ENCODE results near the gene TBC1D10A. TPM values are rescaled to one million over a fixed set of nuclear protein-coding genes. Genes with fewer than 3 reads are reported as not detected.

Gene TBC1D10A
- total RNA-seq, 4 donors from 2014 or later = 27.9 to 72.2 (median 45.7) TPM

GRCh38 chr22:30354644-30355043 lies 27.9 kb upstream of the TBC1D10A start:
- H3K27ac ChIP-seq = no peak overlapping the region
- H3K36me3 ChIP-seq = peaks cover 0 to 34% (median 13%) of the 10 kb centered on the region in 4 donors
- no peak for DNase-seq
- no peaks in the 10 kb centered on the region for H3K9me3 ChIP-seq
- H3K27me3 ChIP-seq = no peaks in the 10 kb centered on the region
- H3K4me3 ChIP-seq = peak overlapping the region in 1 of 4 donors; percentile 84
- peaks cover 15 to 37% (median 25%) of the 10 kb centered on the region in 4 donors for H3K4me1 ChIP-seq
- in situ Hi-C loops (cut with MboI; ENCODE audit: low pct_ligation_motif_present in 1 of 4, low pct_unique_long_range_greater_than_20kb in 1 of 4, low sequenced_read_pairs in 3 of 4) (loop anchor here in 1 of 4 donors (25.0 kb wide), 1 partner anchor 242 kb away; no protein-coding TSS in a partner anchor), intact Hi-C loops (cut with DNase I; ENCODE audit: low total_unique reads) (loop anchor here (10.0 kb wide), 1 partner anchor 90 kb away; the partner anchor contains the start of gene OSM)
- 63 to 71% methylated on average over 2 to 5 of the region's 5 CpGs for WGBS, 2 donors (ENCODE audit: low coverage in 1 of 2)
- TF ChIP-seq POLR2AphosphoS5 (IDR thresholded peaks at IDR 0.05) = no peak
- TF ChIP-seq CTCF (IDR thresholded peaks at IDR 0.05) = no peak
- no peak for TF ChIP-seq POLR2A (IDR thresholded peaks at IDR 0.05)
- no peak for TF ChIP-seq EP300 (IDR thresholded peaks at IDR 0.05; ENCODE audit: low read depth)

GRCh38 chr22:30351226-30351625 lies 24.5 kb upstream of the TBC1D10A start:
- DNase-seq = no peak
- Histone ChIP-seq H3K36me3 (peaks cover 0 to 43% (median 23%) of the 10 kb centered on the region in 4 donors), H3K27ac (no peak overlapping the region), H3K4me1 (peaks cover 15 to 36% (median 21%) of the 10 kb centered on the region in 4 donors), H3K9me3 (no peaks in the 10 kb centered on the region), H3K4me3 (no peak overlapping the region), H3K27me3 (no peaks in the 10 kb centered on the region)
- no peak for TF ChIP-seq EP300 (IDR thresholded peaks at IDR 0.05; ENCODE audit: low read depth)
- TF ChIP-seq POLR2AphosphoS5 (IDR thresholded peaks at IDR 0.05) = no peak
- TF ChIP-seq CTCF (IDR thresholded peaks at IDR 0.05) = no peak
- no peak for TF ChIP-seq POLR2A (IDR thresholded peaks at IDR 0.05)
- in situ Hi-C loops (cut with MboI; ENCODE audit: low pct_ligation_motif_present in 1 of 4, low pct_unique_long_range_greater_than_20kb in 1 of 4, low sequenced_read_pairs in 3 of 4) = loop anchor here in 1 of 4 donors (25.0 kb wide), 1 partner anchor 239 kb away; no protein-coding TSS in a partner anchor
- intact Hi-C loops (cut with DNase I; ENCODE audit: low total_unique reads) = loop anchor here (10.0 kb wide), 1 partner anchor 86 kb away; the partner anchor contains the start of gene OSM
- WGBS, 2 donors (ENCODE audit: low coverage in 1 of 2) = 86 to 88% methylated on average over 2 to 3 of the region's 3 CpGs

- WGBS, 2 donors (ENCODE audit: low coverage in 1 of 2) = 75 to 85% methylated on average over 4 of the region's 4 CpGs
- H3K27ac ChIP-seq = no peak overlapping the region
These were observed 22.1 kb upstream of the TBC1D10A start for GRCh38 chr22:30348809-30349208.

GRCh38 chr22:30348404-30348803 lies 21.7 kb upstream of the TBC1D10A start:
- 92% methylated on average over 4 of the region's 4 CpGs; no CpG with 5 or more reads in 1 of the 2 donors for WGBS, 2 donors (ENCODE audit: low coverage in 1 of 2)
- DNase-seq = no peak
- H3K4me3 ChIP-seq = no peak overlapping the region
- peaks cover 0 to 10% (median 2%) of the 10 kb centered on the region in 4 donors for H3K4me1 ChIP-seq
- H3K9me3 ChIP-seq = no peaks in the 10 kb centered on the region
- no peak overlapping the region for H3K27ac ChIP-seq
- in situ Hi-C loops (cut with MboI; ENCODE audit: low pct_ligation_motif_present in 1 of 4, low pct_unique_long_range_greater_than_20kb in 1 of 4, low sequenced_read_pairs in 3 of 4) = no loop called here
- TF ChIP-seq POLR2AphosphoS5 (IDR thresholded peaks at IDR 0.05) = no peak
- TF ChIP-seq CTCF (IDR thresholded peaks at IDR 0.05) = no peak
- no peak for TF ChIP-seq EP300 (IDR thresholded peaks at IDR 0.05; ENCODE audit: low read depth)
- TF ChIP-seq POLR2A (IDR thresholded peaks at IDR 0.05) = no peak
- H3K36me3 ChIP-seq = peaks cover 0 to 71% (median 37%) of the 10 kb centered on the region in 4 donors
- H3K27me3 ChIP-seq = no peaks in the 10 kb centered on the region
- intact Hi-C loops (cut with DNase I; ENCODE audit: low total_unique reads) = no loop called here

More at GRCh38 chr22:30348809-30349208, 22.1 kb upstream of the TBC1D10A start:
- H3K27me3 ChIP-seq = no peaks in the 10 kb centered on the region
- no peak overlapping the region for H3K4me3 ChIP-seq
- no peaks in the 10 kb centered on the region for H3K9me3 ChIP-seq
- in situ Hi-C loops (cut with MboI; ENCODE audit: low pct_ligation_motif_present in 1 of 4, low pct_unique_long_range_greater_than_20kb in 1 of 4, low sequenced_read_pairs in 3 of 4) (no loop called here), intact Hi-C loops (cut with DNase I; ENCODE audit: low total_unique reads) (no loop called here)
- peaks cover 0 to 67% (median 35%) of the 10 kb centered on the region in 4 donors for H3K36me3 ChIP-seq
- DNase-seq = no peak
- peaks cover 0 to 13% (median 2%) of the 10 kb centered on the region in 4 donors for H3K4me1 ChIP-seq
- TF ChIP-seq EP300 (IDR thresholded peaks at IDR 0.05; ENCODE audit: low read depth) = no peak
- TF ChIP-seq CTCF (IDR thresholded peaks at IDR 0.05) = no peak
- no peak for TF ChIP-seq POLR2A (IDR thresholded peaks at IDR 0.05)
- no peak for TF ChIP-seq POLR2AphosphoS5 (IDR thresholded peaks at IDR 0.05)
